GM08714 (cell line): Measurements from ENCODE around the gene LETM1.

Experiments
- H3K4me3 ChIP-seq: fragments of 200-500 bp; sonication (Bioruptor generic); 2 replicates; pipeline ENCODE4 v1.5.1; 2014; ENCODE audit warnings: mild to moderate bottlenecking, low read length, inconsistent platforms
- ZNF274 ChIP-seq: IDR thresholded peaks from 2 replicates; pipeline ENCODE4 v1.6.1; 2012; ENCODE audit warnings: mild to moderate bottlenecking, low read depth, low read length

The LETM1 gene

DNA sequence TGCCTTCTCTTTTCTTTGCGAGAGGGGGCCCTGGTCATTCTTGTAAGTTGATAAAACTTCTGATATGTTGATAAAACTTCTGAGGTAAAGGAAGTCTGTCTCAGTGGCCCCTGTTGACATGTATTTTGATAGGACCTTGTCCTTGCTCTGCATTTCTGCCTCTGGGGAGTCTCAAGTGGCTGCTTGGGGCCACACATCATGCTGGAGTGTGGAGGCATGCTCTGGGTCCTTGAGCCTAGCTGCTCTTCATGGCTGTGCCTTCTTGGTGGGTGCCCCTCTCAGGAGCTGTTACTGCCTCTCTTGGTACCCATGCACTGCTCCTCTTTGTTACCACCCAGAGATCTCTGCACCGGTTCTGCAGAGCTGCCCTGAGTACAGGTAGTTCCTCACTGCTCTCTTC, 29.5 kb upstream of the LETM1 start:
- H3K4me3 ChIP-seq = no peak overlapping the region
- no peak for TF ChIP-seq ZNF274

DNA sequence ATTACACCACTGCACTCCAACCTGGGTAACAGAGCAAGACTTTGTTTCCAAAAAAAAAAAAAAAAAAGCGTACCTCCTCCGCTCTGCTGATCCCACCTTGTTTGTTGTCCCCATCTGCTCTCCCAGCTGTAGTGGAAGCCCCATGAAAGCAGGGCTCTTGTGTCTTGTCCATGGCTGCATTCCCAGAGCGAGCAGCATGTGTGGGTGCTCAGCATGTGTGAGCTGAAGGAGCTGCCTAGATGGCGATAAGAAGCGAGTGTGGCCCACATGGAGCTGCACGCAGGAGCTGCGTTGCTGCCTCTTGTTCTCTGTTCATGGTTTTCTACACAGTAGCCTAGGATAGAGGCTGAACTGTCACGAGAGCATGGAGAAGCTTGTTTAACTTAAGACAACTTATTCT, 27.6 kb upstream of the LETM1 start:
- TF ChIP-seq ZNF274 = no peak
- H3K4me3 ChIP-seq = no peak overlapping the region

DNA sequence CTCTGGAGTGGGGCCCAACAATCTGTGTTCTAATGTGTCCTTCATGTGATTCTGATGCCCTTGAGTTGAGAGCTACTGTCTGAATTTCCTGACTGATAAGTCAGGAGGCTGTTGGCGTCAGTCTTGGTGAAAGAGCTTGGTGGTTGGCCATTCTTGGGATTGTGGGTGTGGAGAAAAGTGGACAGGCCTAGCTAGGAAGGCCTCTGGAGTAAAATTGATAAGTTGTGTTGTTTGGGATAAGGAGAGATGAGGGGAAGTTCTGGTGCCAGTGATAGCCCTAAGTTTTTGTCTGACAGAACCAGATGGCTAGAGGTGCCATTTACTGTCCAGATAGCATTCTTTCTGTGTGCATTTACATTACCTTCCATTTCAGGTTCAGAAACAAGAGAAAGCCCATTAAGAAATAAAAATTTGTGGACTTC, 26.9 kb upstream of the LETM1 start:
- TF ChIP-seq ZNF274 = no peak
- H3K4me3 ChIP-seq = no peak overlapping the region

DNA sequence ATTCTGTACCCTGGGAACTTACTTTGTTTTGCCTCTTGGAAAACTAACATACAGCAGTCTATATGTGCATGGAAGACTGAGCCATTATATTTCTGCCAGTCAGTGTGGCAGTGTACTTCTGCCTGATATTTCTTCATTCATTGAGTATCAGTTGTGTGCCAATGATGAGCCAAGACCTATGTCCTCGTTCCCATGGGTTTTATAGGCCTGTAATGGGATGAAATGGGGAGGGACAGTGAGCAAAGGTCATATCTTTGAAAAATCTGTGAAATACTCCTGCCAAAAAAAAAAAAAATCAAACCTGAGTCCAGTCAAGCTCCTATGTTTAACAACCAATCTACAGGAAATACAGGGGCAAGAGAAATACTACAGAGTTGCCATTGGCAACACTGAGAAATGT, 24.4 kb upstream of the LETM1 start:
- no peak for TF ChIP-seq ZNF274

DNA sequence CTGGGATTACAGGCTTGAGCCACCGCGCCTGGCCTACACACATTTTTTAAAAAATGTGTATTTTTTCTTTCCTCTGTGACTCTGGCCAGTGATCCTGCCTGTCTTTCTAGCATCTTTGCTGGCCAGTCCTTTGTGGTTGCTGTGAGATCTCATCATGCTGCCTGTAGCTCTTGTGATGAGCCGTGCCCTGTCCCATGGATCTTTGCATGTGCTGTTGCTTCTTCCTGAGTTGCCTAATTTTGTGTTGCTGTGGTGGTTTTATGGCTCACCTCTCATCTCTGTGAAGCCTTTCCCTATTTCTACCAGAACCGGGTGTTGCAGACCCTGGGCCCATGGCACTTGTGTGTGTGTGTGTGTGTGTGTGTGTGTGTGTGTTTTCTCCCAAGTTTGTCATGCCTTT, 23.5 kb upstream of the LETM1 start:
- TF ChIP-seq ZNF274 = no peak
- no peak overlapping the region for H3K4me3 ChIP-seq

More for the DNA sequence above, 24.4 kb upstream of the LETM1 start:
- H3K4me3 ChIP-seq = no peak overlapping the region

DNA sequence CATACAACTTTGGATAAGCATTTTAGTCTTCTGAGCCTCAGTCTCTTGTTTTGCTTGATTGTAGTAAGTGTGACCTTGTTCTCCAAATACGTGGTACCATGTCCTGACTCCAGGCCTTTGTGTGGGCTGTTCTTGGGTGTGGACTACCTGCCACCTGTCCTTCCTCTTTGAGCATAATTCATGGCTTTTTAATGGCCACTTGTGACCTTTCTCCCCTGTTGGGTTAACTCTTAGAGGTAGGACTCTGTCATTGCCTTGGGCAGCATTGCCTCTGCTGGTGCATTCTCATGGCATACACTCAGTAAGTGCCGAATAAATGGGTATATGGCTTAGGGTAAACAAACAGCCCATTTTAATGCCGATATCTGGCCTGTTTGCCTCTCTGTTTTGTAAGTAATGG, 18.2 kb upstream of the LETM1 start:
- no peak overlapping the region for H3K4me3 ChIP-seq
- TF ChIP-seq ZNF274 = no peak

DNA sequence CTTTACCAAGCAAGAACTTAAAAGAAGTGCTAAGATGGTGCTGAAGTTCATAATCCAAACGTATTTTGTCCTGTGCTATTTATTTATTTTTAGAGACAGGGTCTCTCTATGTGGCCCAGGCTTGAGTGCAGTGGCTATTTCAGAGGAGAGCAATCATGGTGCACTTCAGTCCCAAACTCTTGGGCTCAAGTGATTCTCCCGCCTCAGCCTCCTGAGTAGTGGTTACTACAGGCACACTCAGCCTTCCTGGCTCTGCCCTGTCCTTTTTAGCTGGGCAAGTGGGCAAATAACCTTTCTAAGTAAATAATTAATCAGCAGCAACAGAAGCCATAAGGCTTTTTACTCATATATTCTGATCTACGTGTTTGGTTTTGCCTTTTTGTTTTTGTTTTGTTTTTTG, 17.8 kb upstream of the LETM1 start:
- no peak overlapping the region for H3K4me3 ChIP-seq
- TF ChIP-seq ZNF274 = no peak

DNA sequence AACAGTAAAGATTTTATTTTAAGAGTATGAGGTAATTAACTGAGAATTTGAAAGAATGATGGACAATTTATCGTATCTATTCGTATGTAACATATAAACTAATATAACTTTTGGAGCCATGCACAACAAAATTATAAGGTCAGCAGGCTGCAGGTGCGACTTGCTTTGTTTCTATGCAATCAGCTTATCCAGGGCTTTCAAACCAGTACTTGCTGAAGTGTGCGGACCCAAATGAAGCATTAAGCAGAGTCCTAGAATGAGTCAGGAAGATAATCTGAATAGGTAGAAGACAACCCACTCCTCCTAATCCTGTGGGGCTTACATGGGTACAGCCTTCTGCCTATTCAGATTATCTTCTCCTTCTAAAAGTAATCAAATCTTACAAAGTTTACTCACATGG, 17.3 kb upstream of the LETM1 start:
- no peak for TF ChIP-seq ZNF274
- H3K4me3 ChIP-seq = peak overlapping the region; percentile 100; the same call in 1 of the 2 replicates

DNA sequence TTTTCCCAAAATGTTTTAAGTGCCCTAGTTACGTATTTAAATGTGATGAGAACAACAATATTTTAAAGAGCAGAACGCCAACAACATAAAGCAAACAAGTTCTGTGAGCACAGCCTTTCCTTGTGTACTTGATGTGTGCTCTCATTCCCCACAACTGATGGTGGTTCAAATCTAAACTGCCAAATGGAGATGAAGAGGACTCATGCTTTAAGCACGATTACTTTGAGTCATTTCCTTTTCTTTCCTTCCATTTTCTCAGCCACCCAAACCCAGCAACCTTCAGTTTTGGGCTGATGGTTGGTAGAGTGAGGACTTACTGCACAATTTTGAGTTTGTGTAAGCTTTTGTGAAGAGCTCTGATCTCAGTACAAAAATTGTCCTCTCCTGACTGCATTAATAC, 16.9 kb upstream of the LETM1 start:
- peak overlapping the region; percentile 100 for H3K4me3 ChIP-seq
- TF ChIP-seq ZNF274 = no peak

DNA sequence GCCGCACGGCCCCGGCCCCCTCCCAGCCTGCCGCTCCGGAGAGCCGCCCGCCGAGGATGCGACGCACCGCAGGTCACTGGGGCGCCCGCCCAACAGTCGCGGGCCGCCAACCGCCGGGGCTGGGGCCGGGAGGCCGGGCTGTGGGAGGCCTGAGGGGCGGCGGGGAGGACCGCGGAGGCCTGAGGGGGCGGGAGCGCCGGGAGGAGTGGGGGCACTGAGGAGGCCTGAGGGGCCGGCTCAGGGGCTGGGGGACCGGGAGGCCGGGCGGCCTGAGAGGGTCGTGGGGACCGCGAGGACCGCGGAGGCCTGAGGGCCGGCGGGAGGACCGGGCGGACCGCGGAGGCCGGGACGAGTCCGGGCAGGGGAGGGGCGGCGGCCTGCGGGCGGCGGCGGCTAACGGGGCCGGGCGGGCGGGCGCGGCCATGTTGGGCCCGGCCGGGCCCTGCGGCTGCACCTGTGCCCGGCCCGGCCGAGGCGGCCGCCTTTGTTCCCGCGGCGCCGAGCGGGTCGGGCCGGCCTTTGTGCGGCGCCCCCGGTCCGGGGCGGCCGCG, 15.6 kb upstream of the LETM1 start:
- TF ChIP-seq ZNF274 = no peak
- H3K4me3 ChIP-seq = peak overlapping the region; percentile 100

DNA sequence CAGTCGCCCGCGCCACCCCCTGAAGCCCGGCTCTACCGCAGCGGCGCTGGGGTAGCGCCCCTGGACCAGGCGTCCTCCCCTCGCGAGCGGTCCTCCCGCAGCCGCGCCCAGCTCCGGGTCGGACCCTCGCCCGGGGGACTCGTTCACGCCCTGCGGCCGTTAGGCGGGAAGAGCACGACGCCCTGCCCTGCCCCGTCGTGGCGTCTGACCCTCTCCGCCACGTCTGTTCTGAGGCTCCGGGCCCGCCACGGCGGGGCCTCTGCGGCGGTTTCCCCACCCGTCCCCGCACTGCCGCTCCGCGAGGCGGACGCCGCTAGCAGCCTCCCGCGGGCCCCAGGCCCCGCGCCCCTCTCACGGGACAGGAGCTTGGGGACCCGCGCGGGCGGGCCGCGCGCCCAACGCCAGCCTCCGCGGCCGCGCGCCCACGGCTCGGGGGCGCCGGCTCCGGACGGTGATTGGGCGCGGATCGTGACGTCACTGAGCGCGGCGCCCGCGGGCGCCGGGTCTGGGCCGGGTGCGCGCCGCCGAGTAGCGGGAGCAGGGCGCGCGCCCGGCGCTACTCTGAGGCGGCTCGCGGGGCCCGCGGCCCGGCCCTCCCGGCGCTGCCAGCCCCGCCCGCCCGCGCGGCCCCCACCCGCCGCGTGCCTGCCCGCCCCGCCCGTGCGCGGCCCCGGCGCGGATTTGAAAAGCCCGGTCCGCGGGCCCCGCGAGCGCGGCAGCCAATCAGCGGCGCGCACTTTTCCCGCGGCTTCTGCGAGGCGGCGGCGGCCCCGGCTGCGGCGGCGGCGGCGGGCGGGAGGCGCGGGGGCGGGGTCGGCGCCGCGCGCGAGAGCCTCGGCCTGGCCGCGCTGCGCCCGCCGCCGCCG, 14.9 kb upstream of the LETM1 start, which contains the start of gene NSD2:
TSS of gene NSD2 (plus strand) at position 816 of the 866 bp plus-strand sequence. CDS start 29,262 bp downstream, outside the sequence.
- TF ChIP-seq ZNF274 = no peak
- H3K4me3 ChIP-seq = peak within 1 kb of the TSS; percentile 100

DNA sequence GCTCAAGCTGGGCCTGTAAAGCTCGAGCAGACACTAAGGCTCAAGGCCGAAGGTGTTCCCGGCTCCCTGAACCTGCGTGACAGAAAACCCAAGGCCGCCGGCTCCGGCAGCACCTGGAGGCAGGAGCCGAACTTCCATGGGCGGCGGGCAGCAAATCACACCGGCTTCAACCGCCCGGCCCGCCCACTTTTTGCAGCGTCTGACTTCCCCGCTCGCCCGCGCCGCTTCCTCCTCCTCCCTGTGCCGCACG, 14.3 kb upstream of the LETM1 start:
- TF ChIP-seq ZNF274 = no peak
- H3K4me3 ChIP-seq = peak overlapping the region; percentile 94; the same call in 1 of the 2 replicates

DNA sequence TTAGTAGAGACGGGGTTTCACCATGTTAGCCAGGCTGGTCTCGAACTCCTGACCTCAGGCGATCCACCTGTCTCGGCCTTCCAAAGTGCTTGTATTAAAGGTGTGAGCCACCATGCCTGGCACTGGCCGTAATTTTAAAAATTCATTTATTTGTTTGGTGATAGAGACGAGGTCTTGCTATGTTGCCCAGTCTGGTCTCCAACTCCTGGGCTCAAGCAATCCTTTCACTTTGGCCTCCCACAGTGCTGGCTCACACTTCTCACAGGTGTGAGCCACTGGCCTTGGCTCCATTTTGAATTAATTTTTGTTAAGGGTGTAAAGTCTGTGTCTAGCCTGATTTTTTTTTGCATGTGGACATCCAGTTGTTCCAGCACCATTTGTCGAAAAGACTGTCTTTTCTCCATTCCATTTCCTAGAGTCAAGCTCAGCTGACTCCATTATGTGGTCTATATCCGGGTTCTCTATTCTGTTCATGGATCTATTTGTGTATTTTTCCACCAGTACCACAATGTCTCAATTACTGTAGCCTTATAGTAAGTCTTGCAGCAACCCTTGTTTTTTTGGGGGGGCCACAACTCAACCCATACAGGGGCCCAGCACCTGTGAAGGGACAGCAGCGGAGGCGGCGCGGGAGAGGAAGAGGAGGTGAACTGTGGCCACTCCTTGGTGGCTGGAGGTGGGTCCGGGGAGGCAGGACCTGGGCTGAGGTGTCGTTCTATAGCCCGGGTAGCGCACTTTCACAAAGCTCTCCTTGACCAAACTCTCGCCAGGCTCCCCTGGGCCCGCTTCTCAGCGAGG, 13.8 kb upstream of the LETM1 start:
- no peak for TF ChIP-seq ZNF274
- H3K4me3 ChIP-seq = peak overlapping the region; percentile 94; the same call in 1 of the 2 replicates

DNA sequence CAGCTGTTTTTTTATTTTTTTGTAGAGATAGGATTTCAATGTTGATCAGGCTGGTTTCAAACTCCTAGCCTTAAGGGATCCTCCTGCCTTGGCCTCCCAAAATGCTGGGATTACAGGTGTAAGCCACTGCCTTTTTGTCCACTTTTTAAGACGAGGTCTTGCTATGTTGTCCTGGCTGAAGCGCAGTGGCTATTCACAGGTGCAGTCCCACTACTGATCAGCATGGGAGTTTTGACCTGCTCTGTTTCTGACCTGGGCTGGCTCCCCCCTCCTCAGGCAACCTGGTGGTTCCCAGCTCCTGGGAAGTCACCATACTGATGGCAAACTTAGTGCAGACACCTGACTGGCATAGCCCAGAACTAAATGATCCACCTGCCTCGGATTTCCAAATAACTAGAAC, 13.0 kb upstream of the LETM1 start:
- TF ChIP-seq ZNF274 = no peak
- H3K4me3 ChIP-seq = no peak overlapping the region

DNA sequence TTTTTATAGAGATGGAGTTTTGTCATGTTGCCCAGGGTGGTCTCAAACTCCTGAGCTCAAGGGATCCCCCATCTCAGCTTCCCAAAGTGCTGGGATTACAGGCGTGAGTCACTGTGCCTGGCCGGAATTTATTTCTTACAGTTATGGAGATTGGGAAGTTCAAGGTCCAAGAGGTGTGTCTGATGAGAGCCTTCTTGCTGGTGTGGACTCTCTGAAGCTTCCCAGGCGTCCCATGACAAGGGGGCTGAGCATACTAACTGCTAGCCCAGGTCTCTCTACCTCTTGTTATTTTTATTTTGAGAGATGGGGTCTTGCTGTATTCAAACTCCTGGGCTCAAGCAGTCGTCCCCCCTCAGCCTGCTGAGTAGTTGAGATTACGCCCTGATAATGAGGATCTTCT, 12.3 kb upstream of the LETM1 start:
- H3K4me3 ChIP-seq = no peak overlapping the region
- no peak for TF ChIP-seq ZNF274

DNA sequence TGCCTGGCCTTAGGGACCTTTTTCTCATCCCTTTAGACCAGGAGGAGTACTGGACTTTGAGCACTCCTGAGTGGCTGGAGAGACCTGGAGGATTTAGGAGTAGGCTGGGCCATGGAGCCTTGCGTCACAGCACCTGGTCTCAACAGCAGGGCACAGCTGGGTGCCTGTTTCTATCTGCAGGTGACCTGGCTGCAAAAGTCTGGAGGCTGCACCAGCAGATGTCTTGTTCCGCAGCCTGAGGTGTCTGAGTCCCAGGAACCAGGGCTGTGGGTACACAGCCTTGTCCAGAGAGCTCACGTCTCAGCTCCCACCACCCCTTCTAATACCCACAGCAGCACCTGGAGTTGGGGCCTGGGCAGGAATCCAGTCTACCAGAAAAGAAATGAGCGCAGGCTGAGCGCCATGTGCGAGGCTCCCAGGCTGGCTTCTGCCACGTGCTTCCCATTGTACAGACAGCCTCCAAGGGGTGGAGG, 10.3 kb upstream of the LETM1 start:
- no peak overlapping the region for H3K4me3 ChIP-seq
- no peak for TF ChIP-seq ZNF274
